DND-41 (cell line): ENCODE results near the gene CCT7.

Experiments
- CTCF ChIP-seq: IDR thresholded peaks from 2 replicates; pipeline ENCODE4 v1.5.1; 2012; ENCODE audit warnings: borderline replicate concordance, low read length, moderate library complexity, mild to moderate bottlenecking; ENCODE audit not compliant: poor library complexity, severe bottlenecking; ENCODE audit errors: extremely low read depth
- EZH2 ChIP-seq: IDR thresholded peaks from 3 replicates; pipeline ENCODE4 v1.6.1; 2012; ENCODE audit warnings: borderline replicate concordance, low read depth, mild to moderate bottlenecking, moderate library complexity, low read length, inconsistent platforms; ENCODE audit not compliant: severe bottlenecking

GRCh38 chr2:73268366-73268829 lies 34.3 kb downstream of the CCT7 start:
- TF ChIP-seq CTCF (no peak), EZH2 (no peak)
